ENCODE data around the gene ACTG1. TPM values are rescaled to one million over a fixed set of nuclear protein-coding genes. Genes with fewer than 3 reads are reported as not detected.

The ACTG1 gene
- total RNA-seq, 2 donors from 2014 or later = 4,461 to 5,616 TPM

- H3K4me3 ChIP-seq (ENCODE audit: low read length) = peak overlapping the region; percentile 95
- H3K27ac ChIP-seq (ENCODE audit: low read depth, low read length) = no peak overlapping the region
- Mint-ChIP-seq H3K9me3 (peaks cover 6% of the 10 kb centered on the region), H3K27me3 (ENCODE audit: insufficient read depth) (no peaks in the 10 kb centered on the region), H3K27ac (peak overlapping the region; percentile 97), H3K4me1 (peaks cover 21% of the 10 kb centered on the region), H3K4me3 (peak overlapping the region; percentile 98), H3K36me3 (ENCODE audit: low read depth) (peaks cover 42% of the 10 kb centered on the region)
- peak overlapping the region; percentile 99 for H3K9ac ChIP-seq (ENCODE audit: extremely low read depth, low read length, poor library complexity, severe bottlenecking)
- H3K9me3 ChIP-seq (ENCODE audit: control insufficient read depth, low read length) = no peaks in the 10 kb centered on the region
- no peak for TF ChIP-seq CTCF (conservative IDR thresholded peaks at IDR 0.05)
- H3K36me3 ChIP-seq (ENCODE audit: control insufficient read depth, insufficient read depth, low read length) = peaks cover 42% of the 10 kb centered on the region
- peak; percentile 64 for DNase-seq
- peaks cover 4% of the 10 kb centered on the region for H3K4me1 ChIP-seq (ENCODE audit: control insufficient read depth, insufficient read depth, low read length)
- whole genome bisulfite sequencing, 2 experiments (ENCODE audit: insufficient coverage in 1 of 2, insufficient read length in 1 of 2) = 1% methylated on average over 8 to 9 of the region's 9 CpGs
- no peaks in the 10 kb centered on the region for H3K27me3 ChIP-seq (ENCODE audit: control insufficient read depth, insufficient read depth, low read length, poor library complexity, severe bottlenecking)
These were observed 1.1 kb downstream of the ACTG1 start for GRCh38 chr17:81511554-81511803.

- Mint-ChIP-seq H3K27me3 (ENCODE audit: insufficient read depth) (no peaks in the 10 kb centered on the region), H3K4me3 (peak overlapping the region; percentile 98), H3K4me1 (peaks cover 16% of the 10 kb centered on the region), H3K27ac (peak overlapping the region; percentile 97), H3K9me3 (peaks cover 6% of the 10 kb centered on the region), H3K36me3 (ENCODE audit: low read depth) (peaks cover 40% of the 10 kb centered on the region)
- peak overlapping the region; percentile 95 for H3K4me3 ChIP-seq (ENCODE audit: low read length)
- H3K36me3 ChIP-seq (ENCODE audit: control insufficient read depth, insufficient read depth, low read length) = peaks cover 38% of the 10 kb centered on the region
- no peaks in the 10 kb centered on the region for H3K27me3 ChIP-seq (ENCODE audit: control insufficient read depth, insufficient read depth, low read length, poor library complexity, severe bottlenecking)
- peak overlapping the region; percentile 99 for H3K9ac ChIP-seq (ENCODE audit: extremely low read depth, low read length, poor library complexity, severe bottlenecking)
- no peaks in the 10 kb centered on the region for H3K4me1 ChIP-seq (ENCODE audit: control insufficient read depth, insufficient read depth, low read length)
- TF ChIP-seq CTCF (conservative IDR thresholded peaks at IDR 0.05) = no peak
- no peak overlapping the region for H3K27ac ChIP-seq (ENCODE audit: low read depth, low read length)
- WGBS, 2 experiments (ENCODE audit: insufficient coverage in 1 of 2, insufficient read length in 1 of 2) = 4 to 5% methylated on average over 40 to 48 of the region's 48 CpGs
- DNase-seq = peak; percentile 63
- H3K9me3 ChIP-seq (ENCODE audit: control insufficient read depth, low read length) = no peaks in the 10 kb centered on the region
These were observed 1.6 kb downstream of the ACTG1 start for GRCh38 chr17:81510785-81511553.

GRCh38 chr17:81509972-81510784, 2.4 kb downstream of the ACTG1 start:
- no peaks in the 10 kb centered on the region for H3K27me3 Mint-ChIP-seq (ENCODE audit: insufficient read depth)
- 21 to 40% methylated on average over 13 to 22 of the region's 22 CpGs for WGBS, 2 experiments (ENCODE audit: insufficient coverage in 1 of 2, insufficient read length in 1 of 2)
- TF ChIP-seq CTCF (conservative IDR thresholded peaks at IDR 0.05) = no peak

More at GRCh38 chr17:81509972-81510784, 2.4 kb downstream of the ACTG1 start:
- peaks cover 40% of the 10 kb centered on the region for H3K36me3 Mint-ChIP-seq (ENCODE audit: low read depth)
- Histone ChIP-seq H3K9ac (ENCODE audit: extremely low read depth, low read length, poor library complexity, severe bottlenecking) (peak overlapping the region; percentile 99), H3K27ac (ENCODE audit: low read depth, low read length) (no peak overlapping the region), H3K27me3 (ENCODE audit: control insufficient read depth, insufficient read depth, low read length, poor library complexity, severe bottlenecking) (no peaks in the 10 kb centered on the region), H3K4me1 (ENCODE audit: control insufficient read depth, insufficient read depth, low read length) (no peaks in the 10 kb centered on the region), H3K9me3 (ENCODE audit: control insufficient read depth, low read length) (no peaks in the 10 kb centered on the region), H3K36me3 (ENCODE audit: control insufficient read depth, insufficient read depth, low read length) (peaks cover 38% of the 10 kb centered on the region), H3K4me3 (ENCODE audit: low read length) (peak overlapping the region; percentile 95)
- peak; percentile 55 for DNase-seq
- H3K9me3 Mint-ChIP-seq = peaks cover 6% of the 10 kb centered on the region
- peaks cover 13% of the 10 kb centered on the region for H3K4me1 Mint-ChIP-seq
- H3K27ac Mint-ChIP-seq = peak overlapping the region; percentile 97
- H3K4me3 Mint-ChIP-seq = peak overlapping the region; percentile 98
